NCI-H2107 treated with DMSO at 0.1 percent for 48 hours (cell line): Measurements from ENCODE around the gene ARSI.
A peak's percentile ranks its signal among the peaks of the same experiment; 100 is the strongest.

Experiments used
- DNase-seq: peaks from one replicate; lab custom pipeline; 2025; ENCODE audit not compliant: unreplicated experiment; lab: John Stamatoyannopoulos, UW

ARSI gene

DNA sequence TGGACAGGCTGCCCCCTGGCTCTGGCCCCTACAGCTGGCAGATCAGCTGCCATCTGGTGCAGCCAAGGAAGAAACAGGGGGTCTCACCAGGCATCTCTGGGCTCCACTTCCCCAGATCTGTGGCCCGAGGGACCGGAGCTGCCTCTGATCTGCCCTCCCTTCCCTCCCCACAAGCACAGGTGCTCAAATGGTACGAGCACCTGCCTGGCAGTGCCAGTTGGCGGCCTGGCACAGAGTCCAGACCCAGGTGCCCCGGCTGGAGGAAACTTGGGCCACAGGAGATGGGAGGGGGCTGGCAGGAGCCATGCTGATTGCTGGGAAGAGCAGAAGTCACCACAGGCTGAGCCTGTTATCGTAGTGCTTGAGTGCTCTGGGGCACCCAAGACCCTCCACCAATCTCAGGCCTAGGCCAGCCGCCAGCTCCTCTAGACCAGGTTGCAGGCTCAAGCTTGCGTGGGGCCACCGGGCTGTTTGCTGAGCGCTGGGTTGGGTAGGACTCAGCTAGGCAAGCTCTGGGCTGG, 8.1 kb downstream of the ARSI start:
- DNase-seq: no peak

- DNase-seq: no peak
These were observed 9.4 kb downstream of the ARSI start for GRCh38 chr5:150293091-150293941.

GRCh38 chr5:150291388-150292385, 11.0 kb downstream of the ARSI start:
- peak; percentile 35 for DNase-seq

GRCh38 chr5:150289551-150290390, 12.9 kb downstream of the ARSI start, which contains the start of gene CAMK2A:
Gene CAMK2A (minus strand): TSS chr5:150289773. CDS start chr5:150289625, 148 bp downstream.
- peak; percentile 1 for DNase-seq

GRCh38 chr5:150288791-150289190, 13.9 kb downstream of the ARSI start:
- no peak for DNase-seq

DNA sequence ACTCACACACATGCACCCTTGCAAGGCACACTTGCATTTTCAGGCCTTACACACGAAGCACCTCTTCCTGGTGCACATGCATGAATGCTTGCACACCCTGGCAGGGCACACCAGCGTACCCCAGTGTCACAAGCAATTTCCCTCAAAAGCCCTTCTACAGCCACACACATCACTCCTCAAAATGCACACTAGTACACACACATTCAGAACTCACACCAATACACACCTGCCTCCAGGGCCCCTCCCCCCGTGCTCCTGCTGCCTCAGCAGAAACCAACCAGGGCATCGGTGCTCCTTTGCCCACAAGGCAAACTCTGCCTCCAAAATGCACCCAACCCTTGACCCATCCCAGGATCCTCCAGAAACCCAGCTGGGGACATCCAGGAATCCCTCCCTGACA, 14.3 kb downstream of the ARSI start:
- DNase-seq: no peak

- DNase-seq: peak; percentile 1
These were observed 15.9 kb downstream of the ARSI start for GRCh38 chr5:150286820-150287219.

DNA sequence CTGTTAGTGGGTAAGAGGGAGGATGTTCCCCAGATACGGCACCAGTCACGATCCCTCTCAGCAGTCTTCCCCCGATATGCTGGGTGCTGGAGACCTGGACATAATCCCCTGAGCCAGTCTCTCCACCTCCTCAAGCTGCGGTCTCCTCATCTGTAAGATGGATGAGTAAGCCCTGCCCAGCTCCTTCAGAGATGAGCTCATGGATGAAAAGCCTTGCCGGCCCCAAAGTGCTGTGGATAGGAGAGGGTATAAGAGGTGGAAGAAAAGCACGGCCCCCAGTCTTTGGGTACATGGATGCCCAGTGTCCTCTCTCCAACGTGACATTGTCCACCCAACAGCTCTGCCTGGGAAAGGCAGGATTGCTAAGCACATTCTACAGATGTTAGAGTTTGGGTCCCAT, 17.6 kb downstream of the ARSI start:
- DNase-seq: no peak

GRCh38 chr5:150284311-150284710, 18.4 kb downstream of the ARSI start:
- DNase-seq: no peak

DNA sequence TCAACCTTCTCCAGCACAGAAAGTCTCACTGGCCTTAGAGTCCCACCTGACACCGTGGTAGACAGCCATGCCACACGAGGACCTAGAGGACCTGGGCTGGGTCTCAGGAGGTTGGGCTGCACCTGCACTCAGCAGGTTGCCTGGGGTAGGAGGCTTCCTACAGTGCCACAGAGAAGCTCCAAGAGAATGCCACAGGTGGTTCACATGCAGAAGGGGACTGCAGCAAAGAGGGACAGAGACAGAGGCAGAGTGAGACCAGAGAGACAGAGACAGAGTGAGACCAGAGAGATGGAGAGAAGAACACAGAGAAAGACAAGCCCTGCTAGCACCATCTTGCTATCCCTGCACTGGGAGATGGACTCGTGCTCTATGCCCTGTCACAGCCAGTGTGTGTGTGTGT, 18.8 kb downstream of the ARSI start:
- DNase-seq: no peak

DNA sequence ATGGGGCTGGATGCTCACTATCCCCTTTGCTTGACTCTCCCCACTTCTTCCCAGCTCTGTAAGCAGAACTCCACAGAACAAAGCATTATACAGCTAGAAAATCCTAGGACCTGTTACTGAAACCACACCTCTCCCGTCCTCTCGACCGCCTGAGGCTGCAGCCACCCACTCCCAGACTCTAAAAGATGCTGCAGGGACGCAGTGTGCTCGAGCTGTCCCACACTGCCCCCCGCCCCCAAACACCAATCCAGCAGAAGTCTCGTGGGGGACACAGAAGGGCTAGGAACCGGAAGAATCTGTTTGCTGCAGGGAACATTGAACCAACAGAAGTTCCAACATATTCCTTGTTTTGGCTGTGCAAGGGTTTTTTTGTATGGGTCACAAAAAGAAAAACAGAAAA, 20.7 kb downstream of the ARSI start:
- DNase-seq: no peak

GRCh38 chr5:150279330-150280020, 23.2 kb downstream of the ARSI start:
- DNase-seq: no peak

DNA sequence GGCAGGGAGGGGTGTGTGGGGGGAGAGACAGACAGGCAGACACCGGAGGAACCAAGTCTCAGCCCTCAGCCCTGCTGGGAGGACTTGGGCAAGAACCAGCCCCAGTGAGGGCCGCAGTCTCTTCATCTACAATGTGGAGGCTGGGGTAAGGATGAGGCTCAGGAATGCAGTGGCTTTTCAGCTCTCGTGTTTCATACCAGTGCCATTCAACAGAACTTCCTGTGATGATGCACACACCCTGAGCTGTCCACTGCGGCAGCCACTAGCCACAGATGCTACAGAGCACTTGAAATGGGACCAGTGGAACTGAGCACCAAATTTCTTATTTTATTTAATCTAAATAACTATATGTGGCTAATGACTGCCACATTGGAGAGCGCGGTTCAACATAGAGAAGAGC, 23.8 kb downstream of the ARSI start:
- DNase-seq: no peak

GRCh38 chr5:150278046-150278730, 24.5 kb downstream of the ARSI start:
- DNase-seq: no peak

GRCh38 chr5:150277043-150277442, 25.7 kb downstream of the ARSI start:
- DNase-seq: no peak

DNA sequence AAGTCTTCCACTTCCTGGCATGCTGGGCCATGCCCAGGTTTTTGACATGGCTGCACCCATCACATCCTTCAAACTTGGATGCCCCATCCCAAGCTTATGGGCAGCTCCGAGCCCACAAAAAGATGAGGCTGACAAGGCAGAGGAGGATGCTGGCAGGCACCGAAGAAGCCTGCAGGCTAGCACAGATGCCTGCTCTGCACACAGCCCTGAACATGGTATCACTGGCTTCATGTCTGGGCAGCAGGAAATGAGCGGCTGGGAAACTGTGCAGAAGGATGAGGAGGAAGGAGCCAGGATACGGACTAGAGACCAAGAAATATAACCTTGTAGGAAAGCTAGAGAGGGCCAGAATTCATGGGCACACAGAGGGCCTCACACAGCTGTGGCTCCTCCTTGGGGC, 27.9 kb downstream of the ARSI start:
- no peak for DNase-seq

GRCh38 chr5:150272531-150272930, 30.2 kb downstream of the ARSI start:
- no peak for DNase-seq

DNA sequence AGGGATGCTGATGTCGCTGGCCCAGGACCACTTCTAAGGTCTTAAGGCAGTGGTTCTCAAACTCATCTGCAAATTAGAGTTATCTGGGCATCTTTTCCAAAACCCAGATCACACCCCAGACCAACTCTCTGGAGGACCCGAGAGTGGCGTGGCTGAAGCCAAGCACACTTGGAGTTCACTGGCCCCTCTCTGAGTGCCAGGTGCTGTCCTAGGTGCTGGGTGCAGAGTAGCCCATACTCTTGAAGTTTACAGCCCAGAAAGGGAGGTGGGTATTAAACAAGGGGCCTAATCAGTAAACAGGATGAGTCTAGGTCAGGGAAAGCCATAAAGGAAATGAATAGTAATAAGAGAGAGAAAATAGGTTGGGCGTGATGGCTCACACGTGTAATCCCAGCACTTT, 30.8 kb downstream of the ARSI start:
- no peak for DNase-seq

DNA sequence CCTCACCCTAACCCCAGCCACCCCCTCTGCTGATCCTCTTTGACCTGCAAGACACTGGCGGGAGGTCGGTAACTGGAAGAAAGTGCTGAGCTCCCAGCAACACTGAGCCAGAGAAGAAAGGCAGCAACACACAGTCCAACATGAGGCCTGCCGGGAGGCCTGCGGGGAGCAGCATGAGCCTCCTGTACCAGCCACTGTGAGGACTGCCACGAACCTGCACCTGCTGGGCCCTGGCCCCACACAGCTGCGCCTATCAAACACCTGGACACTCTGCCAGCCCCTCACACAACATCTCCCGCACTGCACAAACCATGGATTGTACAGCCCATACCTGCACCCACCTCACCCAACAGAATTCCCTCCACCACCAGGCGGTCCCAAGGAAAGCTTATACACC, 31.4 kb downstream of the ARSI start:
- no peak for DNase-seq
